Measurements from ENCODE around the gene ARHGAP29. TPM values are rescaled to one million over a fixed set of nuclear protein-coding genes. Genes with fewer than 3 reads are reported as not detected.

Gene ARHGAP29
- total and polyA plus RNA-seq, 10 of the 15 experiments (the other 5 are each of a cell fraction or from before 2014, with no cell fraction given): under 0.01 to 0.43 (median 0.10) TPM; not detected in 4

DNA sequence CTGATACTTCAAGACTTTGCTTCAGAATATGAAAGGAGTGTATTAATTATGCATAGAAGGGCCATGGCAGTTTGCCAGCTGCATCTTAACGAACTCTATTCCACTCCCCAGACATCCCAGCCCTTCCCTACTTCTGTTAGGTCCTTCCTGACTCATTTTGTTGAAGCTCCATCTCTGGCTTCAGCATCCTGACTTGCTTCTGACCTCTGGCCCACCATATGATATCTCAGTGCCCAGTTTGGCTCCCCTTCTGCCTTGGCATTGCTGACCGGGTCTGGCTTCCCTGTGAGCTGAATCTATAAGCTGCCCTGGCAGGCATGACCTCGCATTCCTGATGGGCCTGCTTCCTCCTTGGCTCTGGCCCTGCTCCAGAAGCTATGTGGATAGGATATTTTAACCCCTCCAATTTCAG lies 27.6 kb upstream of the ARHGAP29 start (continued):
- no peak for TF ChIP-seq POU2F2 (IDR thresholded peaks at IDR 0.05; ENCODE audit: borderline replicate concordance, low read depth, low read length)

DNA sequence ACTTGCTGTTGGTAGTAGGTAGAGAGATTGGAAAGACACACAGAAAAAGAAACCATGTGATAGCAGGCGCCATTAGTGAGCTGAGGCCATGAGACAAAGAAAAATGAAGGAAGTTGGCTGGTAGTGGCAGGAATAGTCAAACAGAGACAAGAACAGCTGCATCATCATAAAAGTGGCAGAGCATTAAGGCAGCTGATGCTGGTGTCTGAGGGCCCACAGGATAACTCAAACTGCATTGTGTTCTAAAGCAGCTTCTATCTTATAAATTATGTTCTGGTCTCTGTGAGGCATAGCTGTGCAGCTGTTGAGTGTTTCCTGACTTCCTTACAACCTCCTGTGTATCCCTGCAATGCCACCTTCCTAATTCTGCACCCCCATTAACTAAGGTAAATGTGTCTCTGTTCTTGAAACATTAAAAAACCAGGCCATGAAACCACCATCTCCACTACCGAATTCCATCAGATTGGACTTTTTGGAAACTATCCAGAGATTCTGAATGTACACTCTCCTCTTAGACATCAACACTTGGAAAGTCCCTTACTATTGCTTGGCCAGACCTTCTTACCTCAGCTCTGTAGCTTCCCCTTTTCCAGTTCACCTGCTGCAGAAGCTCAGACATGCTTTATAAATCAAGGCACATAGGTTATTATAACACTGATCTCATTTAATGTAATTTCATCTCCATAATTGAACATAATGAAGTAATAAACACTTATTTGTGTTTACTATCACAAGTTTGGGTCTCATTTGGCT lies 23.4 kb upstream of the ARHGAP29 start:
- no peaks in the 10 kb centered on the region for H3K79me2 ChIP-seq (ENCODE audit: control insufficient read depth, insufficient read depth, low read length)
- ChIA-PET CTCF (interaction anchor here (0.5 to 1.6 kb wide), 5 partner anchors 71 to 237 kb away, joined by 3 to 4 read pairs (median 3); no protein-coding TSS in a partner anchor), POLR2A (interaction anchor here (0.6 kb wide), 1 partner anchor 23 kb away, joined by 8 read pairs; no protein-coding TSS in a partner anchor), RAD21 (ENCODE audit: unreplicated experiment) (interaction anchor here (2.2 kb wide), 1 partner anchor 72 kb away, joined by 10 read pairs; no protein-coding TSS in a partner anchor), SMC1A (ENCODE audit: uncharacterized antibody, unreplicated experiment) (interaction anchor here (1.2 to 1.4 kb wide), 3 partner anchors 8 to 152 kb away, joined by 3 to 5 read pairs (median 3); no protein-coding TSS in a partner anchor)
- H2AFZ ChIP-seq (ENCODE audit: control insufficient read depth, low read depth, low read length): no peak overlapping the region; the same call in 1 of the 2 replicates
- H3K9me3 ChIP-seq (replicated peaks; ENCODE audit: control insufficient read depth, insufficient read depth, low read length): no peaks in the 10 kb centered on the region; the same call in 2 of the 3 replicates
- intact Hi-C loops (cut with micrococcal nuclease; ENCODE audit: unreplicated experiment) (no loop called here), in situ Hi-C loops (cut with MboI) (no loop called here)
- H3K4me3 ChIP-seq: no peak overlapping the region
- DNase-seq (ENCODE audit: low read depth, low spot score): no peak
- no TSS peak for BruUV-seq (replicated peaks)
- no peak overlapping the region for H3K4me2 ChIP-seq (ENCODE audit: control insufficient read depth, insufficient read depth)
- TF ChIP-seq POU2F2 (IDR thresholded peaks at IDR 0.05; ENCODE audit: borderline replicate concordance, low read depth, low read length): no peak
- no peak for TF ChIP-seq ZNF687 (IDR thresholded peaks at IDR 0.05)
- TF ChIP-seq MAX (IDR thresholded peaks at IDR 0.05; ENCODE audit: low read depth, low read length): no peak
- TF ChIP-seq YBX1 (IDR thresholded peaks at IDR 0.05): no peak
- no peak for TF ChIP-seq ELK1 (IDR thresholded peaks at IDR 0.05; ENCODE audit: low read depth, low read length)
- TF ChIP-seq MYC (IDR thresholded peaks at IDR 0.05; ENCODE audit: insufficient read depth, insufficient read length, insufficient replicate concordance, low read length, severe bottlenecking): no peak
- TF ChIP-seq EP300 (IDR thresholded peaks at IDR 0.05; ENCODE audit: borderline replicate concordance in 1 of 2, control insufficient read depth in 1 of 2, low read depth in 2 of 2, low read length in 2 of 2): no peak
- TF ChIP-seq TAF1 (IDR thresholded peaks at IDR 0.05; ENCODE audit: borderline replicate concordance, low read depth, low read length): no peak
- no peak for TF ChIP-seq RELB (IDR thresholded peaks at IDR 0.05; ENCODE audit: low read depth)
- H3K9ac ChIP-seq (ENCODE audit: control insufficient read depth, insufficient read depth, low read length): no peak overlapping the region
- no peak for ATAC-seq
- H3K4me1 ChIP-seq (ENCODE audit: control insufficient read depth, insufficient read depth, low read length): no peaks in the 10 kb centered on the region
- H4K20me1 ChIP-seq (ENCODE audit: control insufficient read depth, insufficient read depth): no peaks in the 10 kb centered on the region
- no peaks in the 10 kb centered on the region for H3K27me3 ChIP-seq (replicated peaks in 1 of 2; ENCODE audit: control insufficient read depth in 2 of 2, insufficient read depth in 2 of 2, low read length in 1 of 2)
- no peaks in the 10 kb centered on the region for H3K36me3 ChIP-seq (ENCODE audit: control insufficient read depth in 2 of 2, insufficient read depth in 2 of 2, low read length in 1 of 2)
- H3K27ac ChIP-seq (ENCODE audit: control insufficient read depth, insufficient read depth): no peak overlapping the region
- no peak for FAIRE-seq
- WGBS (ENCODE audit: insufficient coverage, insufficient replicate concordance, low lambda C conversion rate, missing lambda C conversion rate): 24% methylated on average over 2 of the region's 2 CpGs

All from GM12878 (cell line).